GM19397 (cell line): ENCODE measurements around the gene FER.
"Not testable (repeated sequence)": the region's sequence is repeated elsewhere in the genome, so short reads cannot be mapped to it uniquely, and the experiment has no call there.

Experiments used
- ATAC-seq: cut with Tn5 transposase; IDR thresholded peaks from one replicate; pipeline ENCODE4 v1.9.1; 2021; ENCODE audit warnings: mild to moderate bottlenecking, moderate library complexity; ENCODE audit not compliant: unreplicated experiment

The FER gene

GRCh38 chr5:108747774-108748400, at the start of gene FER:
Gene FER (plus strand): TSS chr5:108747897. CDS start chr5:108798183, 50,286 bp downstream.
- no peak for ATAC-seq

GRCh38 chr5:108700388-108700787, 47.3 kb upstream of the FER start:
- ATAC-seq, result not testable (repeated sequence)

GRCh38 chr5:108700930-108701329, 46.8 kb upstream of the FER start:
- ATAC-seq, result no peak

- no peak for ATAC-seq
Observed at GRCh38 chr5:108702546-108702945, 45.2 kb upstream of the FER start.

DNA sequence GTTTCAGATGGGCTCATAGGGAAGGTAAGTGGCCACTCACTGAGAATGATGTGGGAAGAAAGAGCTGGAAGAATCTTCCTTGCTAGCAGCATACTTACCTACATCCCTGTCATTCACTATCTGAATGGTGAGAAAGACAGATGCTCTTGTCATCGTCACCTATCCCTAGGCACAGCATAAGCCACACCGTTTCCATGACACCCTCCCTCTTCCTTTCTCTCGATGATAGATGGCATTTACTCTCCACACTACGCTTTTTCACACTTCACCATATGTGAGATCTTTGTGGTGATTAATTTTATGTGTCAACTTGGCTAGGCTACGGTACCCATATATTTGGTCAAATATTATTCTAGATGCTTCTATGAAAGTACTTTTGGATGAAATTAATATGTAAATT, 44.4 kb upstream of the FER start:
- ATAC-seq, result no peak

GRCh38 chr5:108707141-108707540, 40.6 kb upstream of the FER start:
- no peak for ATAC-seq

GRCh38 chr5:108711898-108712297, 35.8 kb upstream of the FER start:
- ATAC-seq, result no peak

- no peak for ATAC-seq
Observed at GRCh38 chr5:108715408-108715807, 32.3 kb upstream of the FER start.

DNA sequence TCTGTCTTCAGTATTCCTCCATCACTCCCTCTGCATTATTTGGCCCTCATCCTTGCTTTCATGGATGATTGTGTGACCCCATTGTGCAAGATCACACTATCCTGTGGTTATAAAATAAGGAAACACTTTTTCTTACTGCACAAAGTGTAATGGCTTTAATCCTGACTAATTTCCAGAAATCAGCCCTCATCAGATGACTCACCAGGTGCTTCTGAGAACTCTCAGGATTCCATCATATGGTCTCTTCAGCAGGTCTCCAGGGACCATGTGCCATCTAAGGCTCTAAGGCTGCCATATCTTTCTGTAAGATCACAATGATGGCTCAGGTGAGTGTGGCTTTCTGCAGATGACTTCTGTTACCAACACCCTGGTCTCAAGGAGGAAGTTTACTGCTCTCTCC, 27.3 kb upstream of the FER start:
- peak; percentile 85 for ATAC-seq

GRCh38 chr5:108726446-108727235, 21.1 kb upstream of the FER start:
- no peak for ATAC-seq

GRCh38 chr5:108727236-108727650, 20.5 kb upstream of the FER start:
- ATAC-seq, result no peak

GRCh38 chr5:108727651-108728565, 19.8 kb upstream of the FER start:
- peak; percentile 84 for ATAC-seq

GRCh38 chr5:108728566-108729241, 19.0 kb upstream of the FER start:
- ATAC-seq, result peak; percentile 25

DNA sequence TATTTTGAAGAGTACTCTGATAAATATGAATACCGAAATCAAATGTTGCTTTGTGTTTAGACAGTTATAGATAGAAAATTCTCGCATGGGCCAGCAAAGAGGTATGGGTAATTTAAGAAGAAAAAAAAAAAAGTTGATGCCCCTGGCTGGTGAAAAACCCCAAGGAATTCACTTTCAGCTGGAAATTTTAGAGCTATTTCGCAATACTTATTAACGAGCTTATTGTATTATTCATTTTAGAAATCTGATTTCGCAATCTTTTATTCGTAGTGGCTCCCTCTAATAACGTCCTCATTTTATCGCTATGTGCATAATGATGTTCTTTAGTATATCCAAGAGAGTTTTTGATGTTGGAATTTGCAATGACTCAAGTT, 18.5 kb upstream of the FER start:
- ATAC-seq, result no peak

DNA sequence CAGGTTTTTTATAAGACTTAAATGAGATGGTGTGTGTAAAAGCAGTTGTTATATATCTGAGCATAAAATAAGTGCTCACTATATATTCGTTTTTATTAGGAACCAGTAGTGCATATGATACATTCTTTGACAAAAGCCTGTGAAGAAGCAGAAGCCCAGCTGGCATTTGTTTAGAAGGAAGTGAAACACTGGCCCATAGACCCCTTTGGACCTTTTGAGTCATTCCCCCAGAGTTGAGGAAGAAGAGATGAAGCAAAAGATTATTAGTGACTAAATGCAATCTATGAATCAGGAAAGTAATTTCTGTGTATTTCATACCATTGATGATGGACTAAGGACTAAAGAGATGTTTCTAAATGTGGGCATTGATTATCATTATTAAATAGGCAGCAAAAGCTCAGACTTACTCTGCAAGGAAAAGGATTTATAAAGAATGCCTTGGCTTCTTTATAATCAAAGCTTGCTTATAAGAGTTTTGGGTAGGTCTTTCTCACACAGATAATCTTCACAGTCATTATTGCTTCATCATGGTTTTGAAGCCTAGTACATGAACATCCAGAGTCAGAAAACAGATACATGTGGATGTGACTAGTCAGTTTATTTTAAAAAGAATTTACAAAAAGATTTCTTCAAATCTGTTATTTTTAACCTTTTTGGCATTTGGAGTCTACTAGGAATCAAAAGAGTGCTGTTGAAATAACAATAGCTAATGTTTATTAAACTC, 16.9 kb upstream of the FER start:
- peak; percentile 39 for ATAC-seq

DNA sequence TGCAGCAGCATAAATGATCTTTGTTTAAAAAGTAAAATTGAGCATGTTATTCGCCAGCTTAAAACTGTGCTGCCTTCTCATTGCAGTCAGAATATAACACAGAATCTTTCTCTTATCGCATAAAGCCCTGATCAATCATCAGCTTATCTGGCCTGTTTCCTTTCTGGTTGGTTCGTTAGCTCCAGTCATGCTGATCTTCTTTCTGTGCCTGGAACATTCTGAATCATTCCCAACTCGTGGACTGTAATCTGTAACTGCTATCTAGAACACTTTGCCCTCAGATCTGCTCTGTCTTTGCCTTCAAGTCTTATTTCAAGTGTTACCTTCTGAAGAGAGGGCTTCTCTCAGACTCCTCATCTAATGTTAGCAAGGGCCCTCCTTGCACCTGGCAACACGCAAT, 11.9 kb upstream of the FER start:
- no peak for ATAC-seq

GRCh38 chr5:108736855-108737254, 10.8 kb upstream of the FER start:
- ATAC-seq, result no peak

DNA sequence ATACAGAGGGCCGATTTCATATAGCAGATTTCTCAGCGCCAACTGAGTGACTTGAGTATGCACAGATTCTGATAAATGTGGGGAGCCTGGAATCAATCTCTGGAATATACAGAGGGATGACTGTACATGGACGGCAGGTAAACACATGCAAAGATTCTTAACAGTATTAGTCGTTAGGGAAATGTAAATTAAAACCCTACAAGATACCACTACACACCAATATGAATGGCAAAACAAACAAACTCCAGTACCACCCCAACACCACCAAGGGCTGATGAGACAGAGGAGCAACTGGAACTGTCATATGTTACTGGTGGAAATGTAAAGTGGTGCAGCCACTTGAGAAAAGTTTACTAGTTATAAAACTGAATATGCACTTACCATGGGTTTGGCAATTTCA, 8.3 kb upstream of the FER start:
- ATAC-seq, result no peak

DNA sequence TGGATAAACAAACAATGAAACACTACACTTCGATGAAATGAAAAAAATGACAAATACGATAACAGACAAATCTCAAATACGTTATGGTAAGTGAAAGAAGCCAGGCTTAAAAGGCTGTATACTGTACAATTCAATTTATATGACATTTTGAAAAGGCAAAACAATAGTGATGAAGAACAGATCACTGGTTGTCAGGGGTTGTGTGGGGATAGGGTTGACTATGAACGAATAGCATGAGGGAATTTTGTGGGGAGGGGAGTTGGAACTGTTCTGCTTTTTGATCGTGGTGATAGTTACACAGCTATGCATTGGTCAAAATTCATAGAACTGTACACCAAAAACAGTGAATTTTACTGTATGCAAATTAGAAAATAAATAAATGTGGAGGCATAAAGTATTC, 7.8 kb upstream of the FER start:
- ATAC-seq, result no peak

GRCh38 chr5:108743319-108743718, 4.4 kb upstream of the FER start:
- ATAC-seq, result no peak
